Neural crest cell (in vitro differentiated cells): ENCODE results near the gene GPR15LG. TPM values are rescaled to one million over a fixed set of nuclear protein-coding genes. Genes with fewer than 3 reads are reported as not detected.

ENCODE experiments used
- DNase-seq: peaks from one replicate; pipeline ENCODE4 v3.0.0; 2021; ENCODE audit warnings: low read depth, mixed read lengths, low spot score
- H3K27ac Mint-ChIP-seq: one replicate; pipeline ENCODE4 v1.8.0; 2021; ENCODE audit warnings: mild to moderate bottlenecking, mixed read lengths; ENCODE audit not compliant: unreplicated experiment
- H3K27me3 Mint-ChIP-seq: 2 replicates; pipeline ENCODE4 v1.8.0; 2021; ENCODE audit warnings: low read depth, mild to moderate bottlenecking, mixed read lengths
- H3K36me3 Mint-ChIP-seq: 2 replicates; pipeline ENCODE4 v1.8.0; 2021; ENCODE audit warnings: low read depth, mild to moderate bottlenecking, mixed read lengths
- H3K4me1 Mint-ChIP-seq: 2 replicates; pipeline ENCODE4 v1.8.0; 2021; ENCODE audit warnings: mixed read lengths
- H3K4me3 Mint-ChIP-seq: one replicate; pipeline ENCODE4 v1.8.0; 2021; ENCODE audit warnings: mild to moderate bottlenecking, mixed read lengths
- H3K9me3 Mint-ChIP-seq: 2 replicates; pipeline ENCODE4 v1.8.0; 2021; ENCODE audit warnings: mixed read lengths
- total RNA-seq: library from RNA; stranded (reverse); gene quantifications from 2 replicates; pipeline ENCODE4 v1.2.1, GENCODE V29; 2021
- TF ChIP-seq, protein P1 (sequence below): fragments of 200-600 bp; sonication (generic); conservative IDR thresholded peaks from 2 replicates; pipeline ENCODE4 v1.5.0; 2021; ENCODE audit warnings: antibody characterized with exemption, mild to moderate bottlenecking

The GPR15LG gene
- total RNA-seq, 1 donor from 2014 or later = not detected

DNA sequence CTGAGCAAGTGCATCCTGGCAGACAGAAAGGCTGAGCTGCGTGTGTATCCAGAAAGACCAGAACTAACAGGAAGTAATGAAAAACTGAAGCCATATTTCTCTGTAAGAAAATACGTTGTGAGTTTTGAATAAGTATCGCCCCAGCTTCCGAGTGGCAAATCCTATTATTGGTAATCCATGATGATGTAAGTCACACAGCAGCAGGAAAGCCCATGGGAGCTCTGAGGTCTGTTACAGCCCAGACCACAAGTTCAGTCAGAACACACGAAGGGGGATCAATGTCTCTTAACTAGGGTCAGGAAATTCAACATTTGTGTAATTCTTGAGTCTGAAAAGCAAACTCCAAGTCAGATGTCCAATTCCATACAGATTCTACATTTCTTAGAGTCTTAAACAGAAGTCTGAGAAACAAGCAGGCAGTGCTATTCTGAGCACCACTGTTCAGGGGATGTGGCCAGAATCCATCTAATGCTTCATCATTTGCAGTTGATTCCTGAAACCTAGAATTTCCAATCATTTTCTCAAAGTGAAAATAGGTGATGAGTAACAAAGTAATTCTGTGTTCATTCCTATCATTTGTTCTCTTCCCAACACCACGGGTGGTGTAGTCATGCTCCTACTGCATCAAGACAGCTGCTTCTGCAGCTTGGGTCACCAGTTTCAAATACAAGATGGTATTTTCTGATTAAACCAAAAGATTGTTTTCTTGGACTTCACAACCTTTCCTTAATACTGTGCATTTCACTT, 52.0 kb downstream of the GPR15LG start, which contains the start of gene LRIT2:
LRIT2 (minus strand) TSS at position 118 of the 747 bp plus-strand sequence; CDS start at position 94, 24 bp downstream.
- H3K36me3 Mint-ChIP-seq = no peaks in the 10 kb centered on the region
- H3K27me3 Mint-ChIP-seq = peaks cover 50% of the 10 kb centered on the region
- DNase-seq = no peak
- H3K9me3 Mint-ChIP-seq = no peaks in the 10 kb centered on the region
- H3K4me3 Mint-ChIP-seq = no peak within 1 kb of the TSS
- H3K27ac Mint-ChIP-seq = no peak within 1 kb of the TSS
- no peaks in the 10 kb centered on the region for H3K4me1 Mint-ChIP-seq
- TF ChIP-seq, protein P1, sequence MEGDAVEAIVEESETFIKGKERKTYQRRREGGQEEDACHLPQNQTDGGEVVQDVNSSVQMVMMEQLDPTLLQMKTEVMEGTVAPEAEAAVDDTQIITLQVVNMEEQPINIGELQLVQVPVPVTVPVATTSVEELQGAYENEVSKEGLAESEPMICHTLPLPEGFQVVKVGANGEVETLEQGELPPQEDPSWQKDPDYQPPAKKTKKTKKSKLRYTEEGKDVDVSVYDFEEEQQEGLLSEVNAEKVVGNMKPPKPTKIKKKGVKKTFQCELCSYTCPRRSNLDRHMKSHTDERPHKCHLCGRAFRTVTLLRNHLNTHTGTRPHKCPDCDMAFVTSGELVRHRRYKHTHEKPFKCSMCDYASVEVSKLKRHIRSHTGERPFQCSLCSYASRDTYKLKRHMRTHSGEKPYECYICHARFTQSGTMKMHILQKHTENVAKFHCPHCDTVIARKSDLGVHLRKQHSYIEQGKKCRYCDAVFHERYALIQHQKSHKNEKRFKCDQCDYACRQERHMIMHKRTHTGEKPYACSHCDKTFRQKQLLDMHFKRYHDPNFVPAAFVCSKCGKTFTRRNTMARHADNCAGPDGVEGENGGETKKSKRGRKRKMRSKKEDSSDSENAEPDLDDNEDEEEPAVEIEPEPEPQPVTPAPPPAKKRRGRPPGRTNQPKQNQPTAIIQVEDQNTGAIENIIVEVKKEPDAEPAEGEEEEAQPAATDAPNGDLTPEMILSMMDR = no peak

DNA sequence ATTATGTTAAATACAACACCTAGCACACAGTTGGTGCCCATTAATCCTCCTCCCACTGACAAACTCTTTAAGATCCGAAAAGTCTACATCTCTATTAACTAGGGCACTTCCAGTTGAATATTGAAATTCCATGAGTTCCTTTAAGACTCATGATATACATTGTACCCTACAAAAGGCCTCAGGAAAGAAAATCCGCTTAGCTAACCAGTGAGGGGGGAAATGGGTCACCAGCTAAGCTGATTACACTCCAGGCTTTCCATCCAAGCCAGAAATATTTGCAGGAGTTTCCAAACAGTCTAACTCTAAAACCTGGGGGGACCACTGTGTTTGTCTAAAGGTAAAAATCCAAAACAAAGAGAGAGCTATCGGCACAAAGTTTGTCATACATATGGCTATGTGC, 53.0 kb downstream of the GPR15LG start:
- Mint-ChIP-seq H3K36me3 (no peaks in the 10 kb centered on the region), H3K27me3 (peaks cover 55% of the 10 kb centered on the region), H3K4me1 (no peaks in the 10 kb centered on the region), H3K9me3 (no peaks in the 10 kb centered on the region), H3K4me3 (no peak overlapping the region), H3K27ac (no peak overlapping the region)
- TF ChIP-seq, protein P1 = no peak
- no peak for DNase-seq

DNA sequence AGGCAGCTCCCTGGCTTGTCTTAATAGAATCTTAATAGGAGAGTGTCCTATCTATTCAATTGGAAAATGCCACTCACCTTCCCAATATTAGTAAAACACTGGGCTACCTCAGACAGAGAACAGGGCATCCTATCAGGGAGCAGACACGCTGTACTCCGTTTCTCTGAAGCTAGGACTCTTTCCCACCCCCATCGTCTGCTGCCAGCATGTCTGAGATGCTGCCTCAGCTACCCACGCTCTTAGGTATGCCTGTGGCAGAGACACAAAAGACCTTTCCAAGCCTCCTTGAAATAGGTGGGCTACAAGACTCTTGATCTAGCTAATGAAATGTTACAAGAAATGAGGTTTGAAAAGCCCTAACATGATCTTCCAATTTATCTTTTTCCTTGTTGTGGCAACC, 54.2 kb downstream of the GPR15LG start:
- no peak for DNase-seq

DNA sequence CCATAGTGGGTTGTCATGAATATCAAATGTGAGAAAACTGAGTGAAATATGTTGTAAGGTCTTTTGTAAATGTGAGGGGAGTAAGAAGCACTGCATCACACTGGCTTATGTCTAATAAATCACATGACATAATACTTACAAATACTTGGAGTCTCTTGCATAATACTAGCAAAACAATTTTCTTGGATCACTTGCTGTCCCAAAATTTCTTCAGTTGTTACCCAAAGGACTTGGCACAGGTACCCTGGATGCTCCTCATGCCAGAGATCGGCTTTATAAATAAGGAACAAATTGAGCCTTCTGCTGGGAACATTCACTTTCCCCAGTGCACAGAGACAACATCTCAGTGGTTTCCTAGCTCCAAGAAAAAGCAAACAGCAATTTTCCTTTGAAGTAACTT, 56.8 kb downstream of the GPR15LG start:
- H3K27me3 Mint-ChIP-seq = peaks cover 48% of the 10 kb centered on the region
- H3K27ac Mint-ChIP-seq = no peak overlapping the region
- no peaks in the 10 kb centered on the region for H3K9me3 Mint-ChIP-seq
- H3K4me3 Mint-ChIP-seq = no peak overlapping the region
- TF ChIP-seq, protein P1 = no peak
- H3K36me3 Mint-ChIP-seq = no peaks in the 10 kb centered on the region
- DNase-seq = no peak
- H3K4me1 Mint-ChIP-seq = no peaks in the 10 kb centered on the region

More for the DNA sequence above, 54.2 kb downstream of the GPR15LG start:
- Mint-ChIP-seq H3K27ac (no peak overlapping the region), H3K4me3 (no peak overlapping the region), H3K36me3 (no peaks in the 10 kb centered on the region), H3K4me1 (no peaks in the 10 kb centered on the region), H3K27me3 (peaks cover 55% of the 10 kb centered on the region), H3K9me3 (no peaks in the 10 kb centered on the region)
- TF ChIP-seq, protein P1 = no peak

DNA sequence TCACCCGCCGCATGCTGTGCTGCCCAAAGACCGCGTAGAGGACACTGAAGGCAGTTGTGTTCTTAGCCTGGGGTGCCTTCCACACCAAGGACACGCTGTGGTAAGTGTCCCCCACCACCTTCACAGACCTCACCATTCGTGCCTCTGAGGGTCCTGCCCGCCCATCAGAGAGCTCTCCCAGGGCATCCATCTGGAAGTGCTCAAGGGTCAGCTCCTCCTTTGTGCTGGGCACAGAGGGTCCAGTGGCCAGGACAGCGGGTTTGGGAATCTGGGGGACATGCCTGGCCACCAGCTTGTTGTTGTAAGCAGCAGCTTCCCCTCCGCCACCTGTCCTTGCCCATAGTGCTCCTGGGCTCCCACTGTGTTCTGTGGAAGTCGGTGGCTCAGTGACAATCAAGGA, 58.8 kb downstream of the GPR15LG start:
- H3K27me3 Mint-ChIP-seq = peaks cover 33% of the 10 kb centered on the region
- no peak for DNase-seq
- no peak overlapping the region for H3K27ac Mint-ChIP-seq
- H3K4me1 Mint-ChIP-seq = no peaks in the 10 kb centered on the region
- no peaks in the 10 kb centered on the region for H3K9me3 Mint-ChIP-seq
- no peak overlapping the region for H3K4me3 Mint-ChIP-seq
- no peaks in the 10 kb centered on the region for H3K36me3 Mint-ChIP-seq
- TF ChIP-seq, protein P1 = no peak
